Skin of body (tissue), 2 donors: Measurements from ENCODE around the gene BCL2. TPM values are rescaled to one million over a fixed set of nuclear protein-coding genes. Genes with fewer than 3 reads are reported as not detected.
"Not testable (repeated sequence)": the region's sequence is repeated elsewhere in the genome, so short reads cannot be mapped to it uniquely, and the experiment has no call there.

ENCODE experiments used
- DNase-seq: peaks from one replicate; lab custom pipeline; 2025; lab: John Stamatoyannopoulos, UW
- total RNA-seq: library from RNA; depleted of rRNA; stranded (reverse); fragments of >200 nt; gene quantifications from one replicate; pipeline ENCODE4 v1.2.3, GENCODE V29; 2014

BCL2 gene
- total RNA-seq, 1 donor from 2014 or later, result 32.2 TPM

DNA sequence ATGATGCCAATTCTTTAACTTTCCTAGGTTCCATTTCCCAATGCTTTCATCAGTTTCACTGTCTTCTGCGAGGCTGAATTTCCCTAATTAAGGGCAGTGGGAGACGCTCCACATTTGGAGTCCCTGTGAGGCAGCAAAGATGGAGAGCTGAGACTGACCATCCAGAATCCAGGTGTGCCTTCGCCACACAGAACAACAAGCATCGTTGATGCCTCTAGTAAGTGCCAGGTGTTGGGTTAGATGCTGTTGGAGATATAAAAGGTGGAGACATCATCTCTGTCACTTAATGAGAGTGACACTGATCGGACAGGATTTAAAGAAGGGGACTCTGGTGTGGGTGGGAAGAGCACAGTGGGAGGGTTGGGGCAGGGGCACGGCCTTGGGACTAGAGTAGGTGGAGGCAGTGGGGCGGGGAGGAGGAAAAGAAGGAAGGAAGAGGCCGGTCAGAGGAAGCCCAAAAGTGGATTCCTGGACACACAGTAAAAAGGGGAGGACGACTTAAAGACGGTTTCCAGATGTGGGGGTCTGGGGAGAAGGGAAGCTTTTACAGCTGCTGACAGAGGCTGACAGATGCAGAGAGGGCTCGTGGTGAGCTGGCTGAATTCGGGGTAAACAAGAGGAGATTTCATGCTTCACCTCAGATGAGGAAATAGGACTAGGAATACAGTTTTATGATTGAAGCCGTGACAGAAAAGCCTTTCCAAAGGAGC, 113.0 kb downstream of the BCL2 start:
- no peak for DNase-seq

DNA sequence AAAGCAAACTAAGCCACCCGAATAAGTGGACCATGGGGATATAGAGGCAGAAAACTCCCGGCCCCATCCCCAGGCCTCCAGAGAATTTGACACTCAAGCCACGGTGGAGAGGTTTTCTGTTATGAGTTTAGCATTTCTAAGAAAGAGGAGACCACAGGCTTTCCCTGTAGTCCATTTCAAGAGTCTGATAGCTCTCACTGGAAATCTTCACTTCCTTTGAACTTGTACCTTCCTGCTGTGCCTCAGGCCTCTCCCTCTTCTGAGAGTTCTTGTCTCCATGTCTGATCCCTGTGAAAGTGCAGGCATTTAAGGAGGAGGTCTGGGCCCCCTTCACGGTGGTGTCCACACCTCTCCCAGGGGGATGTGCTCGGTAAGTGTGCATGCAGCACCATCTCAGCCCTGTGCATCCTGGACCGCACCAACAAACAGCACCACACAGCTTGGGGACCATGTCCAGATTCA, 113.7 kb downstream of the BCL2 start:
- no peak for DNase-seq

DNA sequence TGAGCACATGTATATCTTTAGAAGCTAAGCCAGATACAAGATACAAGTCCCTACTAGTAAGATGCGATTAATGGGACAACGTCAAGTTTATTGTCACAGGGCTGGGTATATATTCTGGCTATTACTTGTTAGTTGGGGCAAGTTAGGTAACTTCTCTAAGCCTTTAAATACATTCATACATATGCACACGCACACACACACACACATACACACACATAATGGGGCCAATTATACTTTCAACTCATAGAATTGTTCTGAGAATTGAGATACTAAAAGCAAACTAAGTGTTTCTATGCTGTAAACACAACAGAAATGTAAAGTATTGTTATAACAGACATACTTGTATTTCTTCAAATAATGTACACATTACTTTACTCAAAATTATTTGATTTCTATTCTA, 116.1 kb downstream of the BCL2 start:
- no peak for DNase-seq

DNA sequence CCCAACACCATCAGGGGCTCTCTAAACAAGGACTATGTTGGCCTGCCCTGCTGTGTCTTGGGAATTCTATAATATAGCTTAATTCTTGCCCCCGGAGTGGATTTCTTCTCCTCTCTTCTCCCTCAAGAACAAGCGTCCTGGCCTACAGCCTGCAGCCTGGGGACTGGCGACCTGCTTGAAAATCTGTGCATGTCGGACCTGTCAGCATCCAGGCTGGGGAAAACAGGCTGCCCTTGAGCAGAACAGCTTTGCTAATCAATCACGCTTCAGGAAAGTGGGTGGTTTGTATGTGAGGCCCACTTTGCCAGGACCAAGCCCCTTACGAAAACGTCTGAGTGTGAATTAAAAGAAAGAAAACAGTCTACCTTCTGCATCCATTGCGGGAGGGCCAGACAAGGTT, 116.7 kb downstream of the BCL2 start:
- no peak for DNase-seq

DNA sequence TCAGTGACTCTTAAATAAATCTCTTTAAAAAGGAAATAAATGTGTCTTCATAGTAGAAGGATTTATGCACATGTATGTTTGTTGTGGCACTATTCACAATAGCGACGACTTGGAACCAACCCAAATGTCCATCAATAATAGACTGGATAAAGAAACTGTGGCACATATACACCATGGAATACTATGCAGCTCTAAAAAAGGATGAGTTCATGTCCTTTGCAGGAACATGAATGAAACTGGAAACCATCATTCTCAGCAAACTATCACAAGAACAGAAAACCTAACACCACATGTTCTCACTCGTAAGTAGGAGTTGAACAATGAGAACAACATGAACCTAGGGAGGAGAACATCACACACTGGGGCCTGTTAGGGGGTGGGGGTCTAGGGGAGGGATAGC, 118.1 kb downstream of the BCL2 start:
- DNase-seq, result not testable (repeated sequence)

DNA sequence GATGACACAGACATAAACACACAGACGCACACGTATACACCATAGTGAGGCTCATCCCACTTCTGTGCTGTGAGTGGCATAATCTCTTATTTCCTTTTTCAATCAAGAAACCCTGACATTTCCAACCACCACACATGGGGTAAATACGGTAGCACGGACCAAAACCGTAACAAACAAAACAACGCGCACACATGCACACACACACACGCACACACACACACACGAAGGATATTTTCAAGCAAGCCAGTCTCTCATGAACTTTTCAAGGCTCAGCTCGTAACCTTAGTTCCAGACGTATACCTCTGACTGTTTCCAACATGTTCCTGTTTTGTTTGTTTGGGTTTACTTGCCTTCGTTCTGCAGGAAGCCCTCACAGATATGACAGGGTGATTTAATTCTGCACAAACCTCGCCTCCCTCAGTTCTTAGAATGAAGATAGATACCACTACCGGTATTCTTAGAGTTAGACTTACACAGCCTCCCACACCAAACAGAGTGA, 119.8 kb downstream of the BCL2 start:
- DNase-seq, result no peak

DNA sequence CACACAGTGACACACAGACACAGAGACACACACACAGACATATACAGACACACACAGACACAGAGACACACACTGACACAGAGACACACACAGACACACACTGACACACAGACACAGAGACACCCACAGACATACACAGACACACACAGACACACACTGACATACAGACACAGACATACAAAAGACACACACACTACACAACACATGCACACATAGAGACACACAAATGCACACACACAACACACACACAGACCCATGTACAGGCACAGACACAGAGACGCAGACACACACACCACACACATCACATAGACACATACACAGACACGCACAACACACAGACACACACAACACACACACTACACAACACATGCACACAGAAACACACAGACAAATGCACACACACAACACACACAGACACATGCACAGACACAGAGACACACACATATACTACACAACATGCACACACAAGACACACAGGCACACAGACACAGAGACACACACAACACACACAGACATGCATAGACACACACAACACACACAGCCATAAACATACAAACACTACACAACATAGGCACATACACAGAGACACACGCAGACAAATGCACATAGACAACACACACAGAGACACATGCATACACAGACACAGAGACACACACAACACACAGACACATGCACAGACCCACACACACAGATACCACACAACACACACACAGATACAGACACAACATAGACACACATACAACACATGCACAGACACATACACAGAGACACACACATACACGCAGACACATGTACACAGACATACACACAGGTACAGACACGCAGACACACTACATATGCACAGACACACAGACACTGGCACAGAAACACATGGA, 120.5 kb downstream of the BCL2 start:
- DNase-seq, result no peak

DNA sequence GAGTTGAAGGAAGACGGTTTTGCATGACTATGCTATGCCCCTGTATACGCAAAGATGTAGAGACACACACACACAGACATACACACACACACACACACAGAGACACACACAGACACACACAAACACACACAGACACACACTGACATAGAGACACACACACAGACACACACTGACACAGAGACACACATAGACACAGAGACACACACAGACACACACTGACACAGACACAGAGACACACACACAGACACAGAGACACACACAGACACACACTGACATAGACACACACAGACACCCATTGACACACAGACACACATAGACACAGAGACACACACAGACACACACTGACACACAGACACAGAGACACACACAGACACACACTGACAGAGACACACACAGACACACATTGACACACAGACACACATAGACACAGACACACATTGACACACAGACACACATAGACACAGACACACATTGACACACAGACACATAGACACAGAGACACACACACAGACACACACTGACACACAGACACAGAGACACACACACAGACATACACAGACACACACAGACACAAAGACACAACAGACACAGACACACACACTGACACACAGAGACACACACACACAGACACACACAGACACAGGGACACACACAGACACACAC, 121.3 kb downstream of the BCL2 start:
- no peak for DNase-seq

DNA sequence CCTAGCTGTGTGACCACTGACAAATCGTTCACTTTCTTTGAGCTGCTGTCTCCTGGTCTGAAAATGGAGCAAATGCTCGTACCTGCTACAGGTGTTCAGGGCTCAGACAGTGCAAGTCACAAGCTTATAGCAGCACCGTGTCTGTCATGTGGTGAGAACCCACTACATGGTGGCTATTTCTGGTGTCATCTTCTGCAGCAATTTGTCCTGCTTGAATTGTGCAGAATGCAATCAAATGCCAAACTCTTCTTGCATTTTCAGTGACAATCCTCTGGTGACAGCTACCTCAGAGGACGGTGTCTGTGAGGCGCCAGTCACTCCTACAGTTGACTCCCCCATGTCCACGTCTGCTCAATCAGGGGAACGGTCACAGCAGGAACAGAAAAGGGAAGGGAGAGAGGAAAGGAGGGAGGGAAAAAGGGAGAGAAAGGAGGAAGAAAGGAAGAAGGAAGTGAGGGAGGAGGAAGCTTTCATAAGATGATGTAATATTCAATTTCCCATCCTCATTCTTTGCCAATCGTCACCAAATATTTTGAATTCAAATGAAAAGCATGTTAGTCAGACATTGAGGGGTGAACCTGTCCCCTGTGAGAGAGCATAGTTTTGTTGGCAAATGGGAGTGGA, 122.2 kb downstream of the BCL2 start:
- no peak for DNase-seq

DNA sequence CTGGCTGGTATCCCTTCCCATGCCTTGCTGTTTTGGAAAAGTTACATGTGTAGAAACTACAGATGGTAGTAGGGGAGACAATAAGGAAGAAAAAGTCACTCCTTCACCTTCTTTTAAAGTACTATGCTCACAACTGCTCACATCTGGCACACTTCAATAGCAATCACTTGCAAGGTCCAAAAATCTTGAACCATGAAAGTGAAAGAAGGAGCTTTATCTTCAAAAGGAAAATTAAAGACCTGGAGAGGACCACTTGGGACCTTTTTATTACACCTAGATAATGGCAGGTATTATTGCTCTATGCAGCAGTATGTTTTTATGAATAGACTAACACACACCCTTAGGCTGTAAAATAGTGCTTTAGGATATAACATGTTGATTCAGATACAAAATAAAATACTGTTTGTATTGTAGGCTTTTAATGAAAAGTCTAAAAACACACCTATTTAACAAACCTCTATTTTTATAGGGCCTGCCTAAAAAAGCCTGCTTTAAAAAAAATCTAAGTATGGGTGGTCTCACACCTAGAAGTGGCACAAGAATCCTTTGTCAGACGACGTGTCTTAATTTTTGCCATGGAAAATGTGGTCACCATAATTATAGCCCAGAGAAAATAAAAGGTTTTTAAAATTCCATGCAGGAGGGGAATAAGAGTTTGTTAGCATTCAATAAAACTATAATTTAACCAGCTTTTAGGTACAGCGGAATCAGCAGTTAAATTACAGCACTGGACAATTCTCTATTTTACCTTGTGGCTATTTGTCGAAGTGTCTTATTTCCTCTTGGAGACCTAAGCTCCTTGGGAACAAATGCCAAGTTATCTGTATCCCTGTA, 124.0 kb downstream of the BCL2 start:
- no peak for DNase-seq

DNA sequence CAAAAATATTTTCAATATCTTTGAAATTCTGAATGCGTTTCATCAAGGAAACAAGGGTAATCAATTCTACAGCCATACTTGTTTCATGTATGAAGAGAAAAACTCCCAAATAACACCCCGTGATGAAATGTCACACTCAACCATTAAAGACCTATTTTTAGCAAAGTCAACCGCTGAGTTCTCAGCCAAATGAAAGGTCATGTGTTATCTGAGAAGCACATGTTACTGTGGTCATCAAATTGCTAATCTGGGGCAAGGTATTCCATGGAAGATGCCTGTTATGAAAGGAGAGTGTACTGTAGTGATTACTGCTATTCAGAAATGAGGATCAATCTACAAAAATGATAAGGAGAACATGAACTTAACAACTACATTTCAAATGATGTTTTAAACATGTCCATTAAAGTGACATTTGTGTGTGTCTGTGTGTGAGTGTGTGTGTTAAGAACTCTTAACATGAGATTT, 126.7 kb downstream of the BCL2 start:
- no peak for DNase-seq

DNA sequence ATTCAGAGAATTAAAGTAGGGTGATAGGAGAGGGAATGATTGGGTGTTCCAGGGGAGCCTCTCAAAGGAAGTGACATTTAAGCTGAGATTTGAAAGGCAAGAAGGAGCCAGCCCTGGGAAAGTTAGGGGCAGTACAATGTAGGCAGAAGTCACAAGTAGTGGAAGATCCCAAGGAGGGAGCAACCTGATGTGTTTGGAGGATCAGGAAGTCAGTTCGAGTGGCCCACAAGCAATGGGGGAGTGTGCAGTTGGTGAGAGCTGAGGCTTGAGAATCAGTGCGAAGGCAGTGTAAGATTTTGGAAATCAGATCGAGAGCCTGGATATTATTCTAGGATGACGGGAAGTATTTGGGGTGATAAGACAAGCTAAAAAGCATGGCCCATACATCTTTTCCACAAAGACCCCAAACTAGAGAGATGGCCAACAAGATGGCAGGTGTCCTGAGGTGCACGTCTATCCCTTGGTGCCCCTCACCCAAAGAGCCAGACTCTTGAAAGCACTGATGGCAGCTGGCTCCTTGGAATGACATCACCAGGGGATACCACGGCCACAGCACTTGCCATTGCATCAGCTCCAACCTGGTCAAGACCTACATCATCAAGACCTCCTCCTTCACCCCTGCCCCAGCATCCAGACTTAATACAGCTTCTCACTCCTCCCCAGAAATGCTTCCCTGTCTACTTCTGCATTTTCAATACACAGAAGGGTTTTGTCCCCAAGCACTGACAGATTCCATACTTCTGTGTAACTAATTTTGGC, 127.3 kb downstream of the BCL2 start:
- no peak for DNase-seq

DNA sequence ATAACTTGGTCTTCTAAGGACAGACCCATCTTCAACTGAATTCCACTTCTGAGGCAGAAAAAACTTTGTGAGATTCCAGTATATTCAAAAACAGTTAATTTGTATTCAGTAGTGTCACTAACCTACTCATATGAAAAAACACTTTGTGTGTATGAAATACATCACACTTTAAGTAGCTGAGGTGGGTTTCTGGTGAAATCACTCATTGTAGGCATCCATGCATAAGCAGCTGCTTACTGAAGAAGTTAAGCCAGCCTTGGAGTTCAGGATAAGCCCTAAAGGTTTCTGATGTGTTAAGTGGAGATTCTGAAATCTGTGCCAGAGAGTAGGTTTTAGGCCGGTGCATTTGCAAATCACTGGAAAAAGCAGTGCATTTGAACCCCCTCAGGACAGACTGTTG, 128.2 kb downstream of the BCL2 start:
- no peak for DNase-seq

DNA sequence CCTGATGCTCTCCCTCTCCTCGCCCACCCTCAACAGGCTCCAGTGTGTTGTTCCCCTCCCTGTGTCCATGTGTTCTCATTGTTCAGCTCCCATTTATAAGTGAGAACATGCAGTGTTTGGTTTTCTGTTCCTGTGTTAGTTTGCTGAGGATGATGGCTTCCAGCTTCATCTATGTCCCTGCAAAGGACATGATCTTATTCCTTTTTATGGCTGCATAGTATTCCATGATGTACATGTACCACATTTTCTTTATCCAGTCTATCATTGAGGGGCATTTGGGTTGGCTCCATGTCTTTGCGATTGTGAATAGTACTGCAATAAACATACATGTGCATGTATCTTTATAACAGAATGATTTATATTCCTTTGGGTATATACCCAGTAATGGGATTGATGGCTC, 128.7 kb downstream of the BCL2 start:
- DNase-seq, result not testable (repeated sequence)

DNA sequence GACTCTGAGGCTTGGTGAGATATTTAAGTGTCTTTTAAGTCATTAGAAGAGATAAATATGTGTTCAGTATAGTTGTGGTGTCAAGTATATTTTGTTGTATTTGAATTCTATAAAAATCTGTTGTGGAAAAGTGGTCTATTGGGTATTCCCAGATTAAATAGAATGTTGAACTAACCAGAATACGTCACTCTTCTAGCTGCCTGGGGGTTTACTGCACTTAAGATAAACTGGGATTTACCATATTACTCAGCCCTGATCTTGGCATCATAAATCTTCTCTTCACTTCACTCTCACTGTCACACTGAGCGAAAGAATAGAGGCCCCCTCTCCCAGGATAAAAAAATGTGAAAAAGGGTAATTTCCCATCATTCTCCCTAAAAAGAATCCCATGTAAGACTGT, 129.8 kb downstream of the BCL2 start:
- DNase-seq, result peak; percentile 28

DNA sequence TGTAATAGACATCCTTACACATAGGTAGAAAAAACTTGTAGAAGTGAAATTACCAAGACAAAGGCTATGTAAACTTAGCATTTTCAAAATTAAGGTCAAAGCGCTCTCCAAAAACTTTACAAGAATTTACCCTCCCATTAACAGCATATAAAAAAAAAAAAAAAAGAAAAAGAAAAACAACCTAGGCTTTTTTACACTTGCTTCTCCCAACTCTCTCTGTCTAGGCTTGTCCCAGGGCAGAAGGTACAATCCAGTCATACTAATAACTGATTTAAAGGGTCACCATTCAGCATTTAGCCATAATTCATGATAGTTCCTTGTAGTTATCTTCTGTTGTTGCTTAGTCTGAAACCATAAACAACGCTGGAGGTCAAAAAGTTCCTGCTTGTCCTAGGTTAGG, 130.5 kb downstream of the BCL2 start:
- DNase-seq, result no peak

DNA sequence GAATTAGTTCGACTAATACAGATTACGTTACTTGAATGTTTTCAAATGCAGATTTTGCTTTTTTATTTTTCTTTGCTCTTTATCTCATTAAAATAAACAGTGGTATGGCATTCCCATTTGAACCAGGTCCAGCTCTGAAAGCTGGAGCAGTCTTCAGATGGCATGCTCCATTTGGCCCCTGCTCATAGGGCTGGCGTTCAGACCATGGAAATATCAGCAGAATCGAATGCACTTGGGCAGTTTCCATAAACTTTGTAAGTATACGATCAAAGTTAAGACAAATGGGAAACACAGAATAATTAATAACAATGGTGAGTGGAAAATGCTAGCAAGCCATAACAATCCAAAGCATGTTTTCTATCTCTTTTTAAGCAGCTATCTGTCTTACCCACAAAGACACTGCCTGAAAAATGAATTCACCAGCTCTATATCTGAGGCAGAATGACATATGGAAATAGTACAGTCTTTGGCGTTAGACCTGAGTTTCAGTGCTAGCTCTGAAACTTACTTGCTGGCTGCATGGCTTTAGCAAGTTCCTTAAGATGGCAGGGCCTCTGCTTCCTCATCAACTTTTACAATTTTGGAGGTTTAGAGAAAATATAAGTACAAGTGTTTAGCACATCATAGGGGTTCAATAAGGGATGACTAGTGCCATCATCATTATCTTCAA, 131.6 kb downstream of the BCL2 start:
- DNase-seq, result no peak

DNA sequence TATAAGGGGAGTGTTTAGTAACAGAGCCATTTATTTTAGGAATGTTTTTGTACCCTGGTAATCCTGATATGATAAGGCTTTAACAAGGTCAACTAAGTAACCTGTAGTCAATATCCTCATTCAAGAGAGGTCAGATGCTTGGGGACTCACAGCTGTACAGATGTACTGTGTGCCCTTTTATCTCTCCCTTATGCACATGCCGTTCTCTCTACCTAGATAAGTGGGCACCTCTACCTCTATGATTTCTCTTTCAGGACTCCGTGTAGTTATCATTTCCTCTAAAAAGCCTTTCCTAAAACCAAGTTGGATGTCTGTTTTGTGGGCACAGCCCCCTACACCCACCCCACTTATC, 132.4 kb downstream of the BCL2 start:
- DNase-seq, result no peak

DNA sequence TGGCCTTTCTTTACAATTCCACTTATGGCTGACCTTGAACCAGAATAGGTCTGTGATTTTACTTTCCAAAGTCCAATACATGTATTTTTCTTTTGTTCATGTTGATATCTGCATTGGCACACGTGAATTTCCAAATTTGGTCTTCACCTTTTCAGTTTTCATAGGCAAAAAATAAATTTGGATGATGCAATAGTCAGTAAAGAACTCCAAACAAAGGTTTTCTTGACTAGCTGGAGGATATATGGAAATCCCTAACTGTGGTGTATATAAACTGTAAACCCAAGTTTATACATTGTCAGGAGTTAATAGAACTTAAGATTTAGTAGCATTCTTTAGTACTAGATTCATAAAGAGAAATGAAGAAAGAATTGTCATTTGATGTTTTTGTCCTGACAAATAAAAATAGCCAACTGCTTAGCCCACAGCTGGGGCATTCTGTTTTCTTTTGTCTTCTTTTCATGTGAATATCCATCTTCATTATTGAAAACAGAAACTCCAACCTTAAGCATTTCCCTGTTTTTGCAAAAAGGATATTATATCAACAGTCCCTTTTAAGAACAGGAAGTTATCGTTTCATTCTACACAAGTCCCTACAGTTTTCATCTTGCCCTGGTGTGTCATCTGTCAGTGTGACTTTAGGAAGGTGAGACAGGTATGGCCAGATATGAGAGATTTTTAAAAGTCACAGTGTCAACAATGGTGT, 132.9 kb downstream of the BCL2 start:
- no peak for DNase-seq
